Transverse colon (tissue), 4 donors: ENCODE measurements around the gene SGSM1. TPM values are rescaled to one million over a fixed set of nuclear protein-coding genes. Genes with fewer than 3 reads are reported as not detected.

Experiments used
- DNase-seq: peaks from one replicate; pipeline ENCODE4 v3.0.0-alpha.2; 2019
- H3K27ac ChIP-seq, 4 donors: fragments of 200-600 bp; sonication (generic); 2 replicates each; pipeline ENCODE4 v1.5.1; 2016 to 2018; ENCODE audit warnings: inconsistent platforms in 4 of 4
- H3K27me3 ChIP-seq: fragments of 200-600 bp; sonication (generic); 2 replicates; pipeline ENCODE4 v1.5.1; 2017; ENCODE audit warnings: inconsistent platforms
- H3K36me3 ChIP-seq, 4 donors: fragments of 200-600 bp; sonication (generic); 2 replicates each; pipeline ENCODE4 v1.5.1; 2017 to 2019; ENCODE audit warnings: inconsistent platforms in 4 of 4
- H3K4me1 ChIP-seq, 4 donors: fragments of 200-600 bp; sonication (generic); 2 replicates each; pipeline ENCODE4 v1.5.1; 2017 to 2020; ENCODE audit warnings: inconsistent platforms in 4 of 4
- H3K4me3 ChIP-seq, 4 donors: fragments of 200-600 bp; sonication (generic); 1 replicate in 1 of 4; 2 replicates in 3 of 4; pipeline versions ENCODE4 v1.5.1 to v1.6.1; 2017 to 2019; ENCODE audit warnings: inconsistent platforms in 4 of 4
- H3K9me3 ChIP-seq, 2 donors: fragments of 200-600 bp; sonication (generic); 2 replicates each; pipeline ENCODE4 v1.5.1; 2017 to 2019; ENCODE audit warnings: inconsistent platforms in 2 of 2
- EP300 ChIP-seq: sonication (generic); formaldehyde crosslinking; IDR thresholded peaks from one replicate; pipeline ENCODE4 v1.6.1; 2017; ENCODE audit warnings: antibody characterized with exemption, low read depth
- POLR2A ChIP-seq: fragments of 450-650 bp; IDR thresholded peaks from one replicate; pipeline ENCODE4 v1.6.1; 2016; ENCODE audit warnings: antibody characterized with exemption, mild to moderate bottlenecking, moderate library complexity
- POLR2AphosphoS5 ChIP-seq, 3 donors: sonication (generic); formaldehyde crosslinking; IDR thresholded peaks; one replicate each; pipeline ENCODE4 v1.6.1; 2016; ENCODE audit warnings: antibody characterized with exemption in 3 of 3
- WGBS, 2 donors: methylation state at CpG; one replicate each; pipeline ENCODE4 v1.1.5; 2018; ENCODE audit warnings: low coverage in 1 of 2; 5-methylcytosine and 5-hydroxymethylcytosine counted together
- in situ Hi-C, 4 donors: fragments of 200-750 bp; cut with MboI; loops; one replicate each; pipeline versions ENCODE4 v1.15.0 to v1.15.1; 2017; ENCODE audit warnings: low sequenced_read_pairs in 3 of 4, low pct_ligation_motif_present in 1 of 4, low pct_unique_long_range_greater_than_20kb in 1 of 4
- intact Hi-C: fragments of 100-400 bp; cut with DNase I; formaldehyde crosslinking; loops from one replicate; pipeline ENCODE4 v1.15.1; 2023; ENCODE audit warnings: low total_unique reads
- total RNA-seq, 4 donors: library from RNA; depleted of rRNA; stranded (reverse); fragments of >200 nt; gene quantifications; one replicate each; pipeline ENCODE4 v1.1.0, GENCODE V29; 2016
- TF ChIP-seq, protein P1 (sequence below), 5 experiments: fragments of 200-600 bp in 3 of 5; fragments of 450-650 bp in 2 of 5; sonication (generic) in 3 of 5; IDR thresholded peaks; 1 replicate in 2 of 5; 2 replicates in 3 of 5; pipeline ENCODE4 v1.5.1; 2016 to 2017; ENCODE audit warnings: antibody characterized with exemption in 5 of 5, inconsistent platforms in 3 of 5, mild to moderate bottlenecking in 2 of 5, moderate library complexity in 1 of 5

Gene SGSM1
- total RNA-seq, 4 donors from 2014 or later: 2.5 to 6.2 (median 3.7) TPM

DNA sequence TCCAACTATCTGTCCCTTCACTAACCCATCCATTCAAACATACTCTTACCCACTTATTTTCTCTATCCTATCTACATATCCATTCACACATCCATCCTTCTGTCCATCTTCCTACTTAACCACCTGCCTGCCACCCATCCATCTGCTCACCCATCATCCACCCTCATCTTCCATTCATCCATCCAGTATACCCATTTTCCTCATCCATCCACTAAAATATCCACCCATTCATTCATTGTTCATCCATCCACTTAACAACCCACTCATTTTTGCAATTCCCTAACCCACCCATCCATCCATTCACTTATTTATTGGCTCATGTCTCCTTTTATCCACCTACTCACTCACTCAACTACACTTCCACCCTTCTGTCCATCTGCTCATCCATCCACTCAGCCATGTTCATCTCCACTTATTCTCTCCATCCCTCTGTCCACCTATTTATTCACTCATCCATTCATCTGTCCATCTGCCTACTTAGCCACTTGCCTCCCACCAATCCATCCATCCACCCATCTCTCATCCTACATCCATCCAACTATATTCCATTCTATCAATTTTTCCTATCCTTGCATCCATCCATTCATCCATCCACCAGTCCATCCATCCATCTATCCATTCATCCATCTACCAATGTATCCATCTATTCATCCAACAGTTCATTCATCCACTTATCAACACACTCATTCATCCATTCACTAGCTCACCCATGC lies 129.9 kb downstream of the SGSM1 start:
- Histone ChIP-seq H3K4me3 (no peak overlapping the region), H3K36me3 (no peaks in the 10 kb centered on the region), H3K27me3 (peaks cover 5% of the 10 kb centered on the region), H3K27ac (no peak overlapping the region), H3K9me3 (no peaks in the 10 kb centered on the region), H3K4me1 (no peaks in the 10 kb centered on the region)
- in situ Hi-C loops (no loop called here), intact Hi-C loops (no loop called here)
- TF ChIP-seq, protein P1, sequence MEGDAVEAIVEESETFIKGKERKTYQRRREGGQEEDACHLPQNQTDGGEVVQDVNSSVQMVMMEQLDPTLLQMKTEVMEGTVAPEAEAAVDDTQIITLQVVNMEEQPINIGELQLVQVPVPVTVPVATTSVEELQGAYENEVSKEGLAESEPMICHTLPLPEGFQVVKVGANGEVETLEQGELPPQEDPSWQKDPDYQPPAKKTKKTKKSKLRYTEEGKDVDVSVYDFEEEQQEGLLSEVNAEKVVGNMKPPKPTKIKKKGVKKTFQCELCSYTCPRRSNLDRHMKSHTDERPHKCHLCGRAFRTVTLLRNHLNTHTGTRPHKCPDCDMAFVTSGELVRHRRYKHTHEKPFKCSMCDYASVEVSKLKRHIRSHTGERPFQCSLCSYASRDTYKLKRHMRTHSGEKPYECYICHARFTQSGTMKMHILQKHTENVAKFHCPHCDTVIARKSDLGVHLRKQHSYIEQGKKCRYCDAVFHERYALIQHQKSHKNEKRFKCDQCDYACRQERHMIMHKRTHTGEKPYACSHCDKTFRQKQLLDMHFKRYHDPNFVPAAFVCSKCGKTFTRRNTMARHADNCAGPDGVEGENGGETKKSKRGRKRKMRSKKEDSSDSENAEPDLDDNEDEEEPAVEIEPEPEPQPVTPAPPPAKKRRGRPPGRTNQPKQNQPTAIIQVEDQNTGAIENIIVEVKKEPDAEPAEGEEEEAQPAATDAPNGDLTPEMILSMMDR (IDR thresholded peaks at IDR 0.05): no peak
- TF ChIP-seq POLR2A (no peak), POLR2AphosphoS5 (IDR thresholded peaks at IDR 0.05) (no peak), EP300 (no peak)
- DNase-seq: no peak

DNA sequence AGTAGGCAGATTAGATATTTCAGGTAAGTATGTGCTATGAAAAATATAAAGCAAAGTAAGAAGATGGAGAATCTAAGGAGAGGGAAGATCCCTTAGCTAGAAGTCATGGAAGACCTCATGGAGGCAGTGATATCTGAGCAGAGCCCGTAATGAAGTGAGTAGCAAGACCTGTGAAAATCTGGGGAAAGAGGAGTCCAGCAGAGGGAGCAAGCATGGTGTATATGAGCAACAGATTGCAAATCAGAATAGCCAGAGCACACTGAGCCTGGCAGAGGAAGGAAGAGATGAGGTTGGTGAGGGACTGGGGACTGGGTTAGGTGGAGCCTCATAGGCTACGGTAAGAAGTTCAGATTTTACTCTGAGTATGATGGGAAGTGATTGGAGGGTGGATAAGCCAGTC lies 131.1 kb downstream of the SGSM1 start:
- 24 to 38% methylated on average over 2 of the region's 2 CpGs for WGBS, 2 donors
- Histone ChIP-seq H3K27ac (no peak overlapping the region), H3K36me3 (no peaks in the 10 kb centered on the region), H3K27me3 (peaks cover 5% of the 10 kb centered on the region), H3K9me3 (no peaks in the 10 kb centered on the region), H3K4me3 (no peak overlapping the region), H3K4me1 (no peaks in the 10 kb centered on the region)
- no peak for DNase-seq
- TF ChIP-seq POLR2A: no peak
- TF ChIP-seq, protein P1 (IDR thresholded peaks at IDR 0.05): peak in 2 of 5 experiments; percentile 16 to 21
- no peak for TF ChIP-seq EP300
- no peak for TF ChIP-seq POLR2AphosphoS5 (IDR thresholded peaks at IDR 0.05)
- intact Hi-C loops (no loop called here), in situ Hi-C loops (no loop called here)

DNA sequence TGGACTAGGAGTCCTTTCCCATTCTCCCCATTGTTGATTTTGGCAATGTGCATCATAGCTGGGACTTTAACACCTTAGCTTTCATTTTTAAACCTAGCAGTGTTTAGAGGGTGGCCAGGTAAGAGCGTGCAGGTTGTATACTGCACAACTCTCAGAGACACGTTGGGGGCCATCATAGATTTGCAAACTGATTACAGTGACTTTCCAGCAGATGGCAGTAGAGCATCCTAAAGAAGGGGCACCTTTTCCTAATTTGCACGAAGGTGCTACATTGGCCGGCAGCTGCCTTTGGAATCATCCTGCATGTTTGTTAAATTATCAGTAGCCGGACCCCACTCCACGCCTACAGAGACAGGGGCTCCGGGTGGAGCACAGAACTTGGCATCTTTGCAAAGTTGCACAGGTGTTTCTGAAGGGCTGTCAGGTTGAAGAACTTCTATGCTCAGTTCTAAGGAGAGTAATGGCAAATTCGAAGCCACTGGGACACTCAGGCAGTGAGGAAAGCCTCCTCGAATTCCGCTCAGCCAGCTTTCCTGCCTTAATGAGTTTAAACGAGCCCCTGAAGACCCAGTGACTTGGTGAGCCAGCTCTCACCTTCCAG lies 132.8 kb downstream of the SGSM1 start:
- no peak for DNase-seq
- in situ Hi-C loops: no loop called here
- Histone ChIP-seq H3K27me3 (no peaks in the 10 kb centered on the region), H3K36me3 (no peaks in the 10 kb centered on the region), H3K4me3 (no peak overlapping the region), H3K4me1 (no peaks in the 10 kb centered on the region), H3K9me3 (no peaks in the 10 kb centered on the region), H3K27ac (no peak overlapping the region)
- no peak for TF ChIP-seq EP300
- TF ChIP-seq, protein P1 (IDR thresholded peaks at IDR 0.05): peak; percentile 58 to 73 (median 66)
- WGBS, 2 donors: 0 to 16% methylated on average over 2 to 11 of the region's 11 CpGs
- intact Hi-C loops: no loop called here

DNA sequence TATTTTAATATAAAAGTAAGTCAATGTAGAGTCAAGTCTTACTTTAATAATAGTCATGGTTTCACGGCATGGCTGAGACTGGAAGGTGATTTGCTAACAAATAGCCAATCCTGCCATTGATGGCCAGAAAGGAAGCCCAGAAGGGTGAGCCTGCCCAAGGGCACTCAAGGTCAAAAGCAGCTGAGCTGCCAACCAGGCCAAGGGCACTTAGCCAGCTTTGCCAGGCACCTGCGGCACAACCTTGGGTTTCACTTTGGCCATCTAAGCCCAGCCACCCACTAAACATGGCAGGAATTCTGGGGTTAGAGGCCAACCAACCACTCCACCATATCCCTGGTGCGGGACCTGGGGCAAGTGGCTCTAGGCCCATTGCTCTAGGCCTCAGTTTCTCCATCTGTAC lies 136.3 kb downstream of the SGSM1 start:
- WGBS, 2 donors: 92% methylated on average over 3 of the region's 3 CpGs; no CpG with 5 or more reads in 1 of the 2 donors
- Histone ChIP-seq H3K4me3 (no peak overlapping the region), H3K4me1 (peaks cover 0 to 9% (median 3%) of the 10 kb centered on the region in 4 donors), H3K27ac (no peak overlapping the region), H3K36me3 (no peaks in the 10 kb centered on the region), H3K9me3 (no peaks in the 10 kb centered on the region), H3K27me3 (no peaks in the 10 kb centered on the region)
- no peak for TF ChIP-seq POLR2A
- TF ChIP-seq, protein P1 (IDR thresholded peaks at IDR 0.05): no peak
- no peak for TF ChIP-seq EP300
- TF ChIP-seq POLR2AphosphoS5 (IDR thresholded peaks at IDR 0.05): no peak
- in situ Hi-C loops: loop anchor here in 1 of 4 donors (10.0 kb wide), 1 partner anchor 102 kb away; no protein-coding TSS in a partner anchor
- DNase-seq: no peak
- intact Hi-C loops: no loop called here
